Ascending aorta (tissue), 2 donors: ENCODE results near the gene SSPN. TPM values are rescaled to one million over a fixed set of nuclear protein-coding genes. Genes with fewer than 3 reads are reported as not detected.

Experiments
- DNase-seq, 2 donors: peaks; one replicate each; pipeline ENCODE4 v3.0.0-alpha.2; 2019; ENCODE audit warnings: low spot score in 2 of 2
- H3K27ac ChIP-seq, 2 donors: fragments of 200-600 bp; sonication (generic); one replicate each; pipeline ENCODE4 v1.5.1; 2016 to 2017; ENCODE audit warnings: mild to moderate bottlenecking in 1 of 2
- H3K27me3 ChIP-seq: fragments of 200-600 bp; sonication (generic); one replicate; pipeline ENCODE4 v1.5.1; 2017
- H3K36me3 ChIP-seq, 2 donors: fragments of 200-600 bp; sonication (generic); one replicate each; pipeline ENCODE4 v1.5.1; 2016
- H3K4me1 ChIP-seq, 2 donors: fragments of 200-600 bp; sonication (generic); one replicate each; pipeline ENCODE4 v1.5.1; 2016 to 2017; ENCODE audit warnings: mild to moderate bottlenecking in 1 of 2
- H3K4me3 ChIP-seq, 2 donors: fragments of 200-600 bp; sonication (generic); one replicate each; pipeline ENCODE4 v1.5.1; 2016 to 2017; ENCODE audit warnings: mild to moderate bottlenecking in 1 of 2
- H3K9me3 ChIP-seq, 2 donors: fragments of 200-600 bp; sonication (generic); one replicate each; pipeline ENCODE4 v1.5.1; 2016
- CTCF ChIP-seq, 3 experiments: fragments of 200-600 bp in 2 of 3; fragments of 450-650 bp in 1 of 3; sonication (generic) in 2 of 3; IDR thresholded peaks; one replicate each; pipeline ENCODE4 v1.5.1; 2016 to 2019; ENCODE audit warnings: antibody characterized with exemption in 3 of 3, mild to moderate bottlenecking in 1 of 3, moderate library complexity in 1 of 3
- intact Hi-C: fragments of 100-400 bp; cut with DNase I; formaldehyde crosslinking; loops from one replicate; pipeline ENCODE4 v1.15.1; 2023
- total RNA-seq: library from RNA; depleted of rRNA; stranded (reverse); fragments of >200 nt; gene quantifications from one replicate; pipeline ENCODE4 v1.1.0, GENCODE V29; 2016

Gene SSPN
- total RNA-seq, 1 donor from 2014 or later, result 56.3 TPM

GRCh38 chr12:26239122-26239851, 43.9 kb downstream of the SSPN start:
- peak overlapping the region; percentile 62 to 75 for H3K27ac ChIP-seq
- no peaks in the 10 kb centered on the region for H3K9me3 ChIP-seq
- H3K4me3 ChIP-seq, result no peak overlapping the region
- no peak for TF ChIP-seq CTCF (IDR thresholded peaks at IDR 0.05)
- DNase-seq, result peak; percentile 52 to 88
- H3K4me1 ChIP-seq, result no peaks in the 10 kb centered on the region
- no peaks in the 10 kb centered on the region for H3K36me3 ChIP-seq
- intact Hi-C loops, result loop anchor here (1.0 to 2.0 kb wide), 2 partner anchors 40 to 60 kb away; no protein-coding TSS in a partner anchor
- no peaks in the 10 kb centered on the region for H3K27me3 ChIP-seq

- Histone ChIP-seq H3K36me3 (no peaks in the 10 kb centered on the region), H3K4me3 (no peak overlapping the region), H3K27ac (peak overlapping the region; percentile 62 to 75), H3K27me3 (no peaks in the 10 kb centered on the region), H3K4me1 (no peaks in the 10 kb centered on the region), H3K9me3 (no peaks in the 10 kb centered on the region)
- intact Hi-C loops, result loop anchor here (1.0 to 5.0 kb wide), 3 partner anchors 41 to 59 kb away; no protein-coding TSS in a partner anchor
- DNase-seq, result no peak
- TF ChIP-seq CTCF (IDR thresholded peaks at IDR 0.05), result no peak
Observed at GRCh38 chr12:26239852-26240815, 44.8 kb downstream of the SSPN start.

GRCh38 chr12:26241080-26241479, 45.7 kb downstream of the SSPN start:
- intact Hi-C loops, result loop anchor here (5.0 kb wide), 1 partner anchor 46 kb away; no protein-coding TSS in a partner anchor
- TF ChIP-seq CTCF (IDR thresholded peaks at IDR 0.05), result no peak
- H3K4me3 ChIP-seq, result no peak overlapping the region

GRCh38 chr12:26242683-26243082, 47.3 kb downstream of the SSPN start:
- no peak overlapping the region for H3K27ac ChIP-seq
- H3K9me3 ChIP-seq, result no peaks in the 10 kb centered on the region
- no peak for DNase-seq
- H3K4me3 ChIP-seq, result no peak overlapping the region
- H3K4me1 ChIP-seq, result no peaks in the 10 kb centered on the region
- TF ChIP-seq CTCF (IDR thresholded peaks at IDR 0.05), result no peak
- H3K36me3 ChIP-seq, result no peaks in the 10 kb centered on the region
- intact Hi-C loops, result loop anchor here (5.0 kb wide), 1 partner anchor 45 kb away; no protein-coding TSS in a partner anchor
- no peaks in the 10 kb centered on the region for H3K27me3 ChIP-seq

More at GRCh38 chr12:26241080-26241479, 45.7 kb downstream of the SSPN start:
- no peaks in the 10 kb centered on the region for H3K9me3 ChIP-seq
- DNase-seq, result no peak
- no peaks in the 10 kb centered on the region for H3K27me3 ChIP-seq
- no peaks in the 10 kb centered on the region for H3K36me3 ChIP-seq
- H3K27ac ChIP-seq, result no peak overlapping the region
- H3K4me1 ChIP-seq, result no peaks in the 10 kb centered on the region

- H3K27ac ChIP-seq, result no peak overlapping the region
- no peak for DNase-seq
- H3K36me3 ChIP-seq, result no peaks in the 10 kb centered on the region
- no peak overlapping the region for H3K4me3 ChIP-seq
- intact Hi-C loops, result loop anchor here (5.0 kb wide), 1 partner anchor 43 kb away; no protein-coding TSS in a partner anchor
- no peak for TF ChIP-seq CTCF (IDR thresholded peaks at IDR 0.05)
- H3K27me3 ChIP-seq, result no peaks in the 10 kb centered on the region
- H3K9me3 ChIP-seq, result no peaks in the 10 kb centered on the region
- H3K4me1 ChIP-seq, result no peaks in the 10 kb centered on the region
Observed at GRCh38 chr12:26244503-26244902, 49.1 kb downstream of the SSPN start.
